22Rv1 (cell line): ENCODE measurements around the gene PSD4.

Experiments
- H3K27ac ChIP-seq: fragments of 450-650 bp; 2 replicates; pipeline ENCODE4 v1.5.1; 2017
- CTCF ChIP-seq: fragments of 450-650 bp; IDR thresholded peaks from 2 replicates; pipeline ENCODE4 v1.5.1; 2017; ENCODE audit warnings: mild to moderate bottlenecking
- ZFX ChIP-seq: fragments of 450-650 bp; IDR thresholded peaks from 2 replicates; pipeline ENCODE4 v1.6.1; 2017; ENCODE audit warnings: antibody characterized with exemption, borderline replicate concordance

Gene PSD4

GRCh38 chr2:113213061-113213930, 39.5 kb downstream of the PSD4 start:
- TF ChIP-seq CTCF, result no peak
- no peak for TF ChIP-seq ZFX
- H3K27ac ChIP-seq, result no peak overlapping the region

DNA sequence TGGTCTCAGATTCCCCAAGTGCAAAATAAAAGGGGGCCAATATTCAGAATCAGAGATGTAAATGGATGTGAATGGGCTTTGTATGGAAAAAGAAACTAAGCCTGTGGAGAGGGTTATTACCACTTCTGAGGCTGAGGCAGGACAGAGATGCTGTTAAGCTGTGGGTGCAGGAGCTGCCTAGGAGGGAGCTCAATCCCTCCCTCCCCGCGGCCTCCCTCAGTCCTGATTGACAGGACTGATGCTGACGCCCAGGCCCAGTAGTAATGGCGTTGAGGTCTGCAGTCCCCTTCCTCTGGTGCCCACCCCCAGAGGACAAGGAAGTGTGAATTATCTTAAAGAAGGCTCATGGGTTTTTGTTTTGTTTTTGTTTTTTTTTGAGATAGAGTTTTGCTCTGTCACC, 40.4 kb downstream of the PSD4 start:
- no peak overlapping the region for H3K27ac ChIP-seq
- TF ChIP-seq CTCF (no peak), ZFX (no peak)

GRCh38 chr2:113215056-113215455, 41.3 kb downstream of the PSD4 start:
- no peak overlapping the region for H3K27ac ChIP-seq
- TF ChIP-seq ZFX (no peak), CTCF (no peak)

DNA sequence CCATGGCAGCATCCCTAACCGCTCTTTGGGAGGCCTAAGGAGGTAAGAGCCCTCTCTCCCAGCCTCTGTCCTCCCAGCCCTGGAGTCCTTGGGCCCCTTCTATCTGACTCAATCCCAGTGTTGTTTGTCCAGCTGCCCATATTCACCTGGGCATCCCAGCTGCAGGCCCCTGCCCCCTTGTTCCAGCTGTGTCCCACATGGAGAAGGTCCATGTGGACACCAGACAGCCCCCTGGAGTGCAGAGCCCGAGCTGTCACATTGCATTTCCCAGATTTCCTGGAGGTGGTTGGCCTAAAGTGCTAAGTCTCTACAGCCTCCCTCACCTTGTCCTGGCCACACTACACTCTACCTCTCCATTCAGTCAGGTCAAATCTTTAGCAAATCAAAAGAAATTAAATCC, 42.5 kb downstream of the PSD4 start:
- TF ChIP-seq CTCF (no peak), ZFX (no peak)
- H3K27ac ChIP-seq, result peak overlapping the region; percentile 89; the same call in 1 of the 2 replicates

GRCh38 chr2:113216891-113217454, 43.2 kb downstream of the PSD4 start:
- no peak for TF ChIP-seq ZFX
- TF ChIP-seq CTCF, result no peak
- H3K27ac ChIP-seq, result peak overlapping the region; percentile 89

- peak overlapping the region; percentile 89 for H3K27ac ChIP-seq
- TF ChIP-seq CTCF (no peak), ZFX (no peak)
These were observed 43.9 kb downstream of the PSD4 start for GRCh38 chr2:113217455-113218282.
